ENCODE measurements around the gene DENND11.

The DENND11 gene

DNA sequence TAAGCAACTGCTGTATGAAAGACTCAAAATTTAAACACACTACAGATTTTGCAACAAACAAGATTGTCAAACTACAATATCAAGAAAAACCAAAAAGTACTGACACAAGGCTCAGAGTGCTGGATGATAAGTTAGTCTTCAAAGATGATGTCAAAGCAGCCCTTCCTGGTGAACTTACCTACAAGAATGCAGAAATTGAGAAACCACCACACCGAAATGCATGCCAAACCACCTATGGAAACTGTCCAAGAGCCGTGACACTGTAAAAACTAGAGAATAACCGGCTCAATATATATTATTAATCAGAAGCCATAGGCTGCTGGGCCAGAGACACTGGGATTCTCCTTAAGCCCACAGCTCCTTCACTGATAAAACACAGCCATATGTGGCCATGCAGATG is 25.3 kb downstream of the DENND11 start:
- DNase-seq, result no peak

DNA sequence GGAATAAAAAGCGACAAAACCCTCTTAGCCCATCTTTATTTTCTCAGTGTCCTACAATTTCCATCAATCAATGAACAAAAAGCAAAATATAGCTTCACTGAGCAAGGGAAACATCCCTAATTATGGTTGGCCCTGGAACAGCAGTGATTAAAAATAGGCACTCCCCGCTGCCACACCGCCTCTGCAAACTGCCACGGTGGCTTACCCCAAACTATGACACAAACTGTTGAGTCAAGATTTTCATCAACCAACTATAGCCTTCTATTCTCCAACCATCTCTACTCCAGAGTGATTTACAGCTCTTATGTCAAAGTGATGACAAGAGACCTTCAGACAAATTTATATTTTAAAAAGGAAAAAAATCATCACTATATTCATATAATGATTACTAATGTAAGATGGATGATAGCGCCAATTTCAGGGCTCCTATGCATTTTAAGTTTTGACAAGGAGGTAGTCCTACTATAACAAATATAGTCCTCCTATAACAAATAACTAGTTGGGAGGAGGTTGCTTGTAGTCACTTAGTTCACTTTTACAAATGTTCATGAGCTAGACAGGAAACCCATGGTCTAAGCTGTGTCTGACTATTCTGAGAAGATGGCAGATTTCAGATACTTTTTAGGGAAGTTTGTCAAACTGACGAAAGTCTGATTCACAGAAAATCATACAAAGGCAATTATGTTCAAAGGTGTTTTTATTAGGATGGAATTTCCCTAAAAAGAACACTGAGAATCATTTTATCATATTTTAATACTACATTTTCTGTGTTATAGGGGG is 26.3 kb downstream of the DENND11 start:
- no peak for DNase-seq

DNA sequence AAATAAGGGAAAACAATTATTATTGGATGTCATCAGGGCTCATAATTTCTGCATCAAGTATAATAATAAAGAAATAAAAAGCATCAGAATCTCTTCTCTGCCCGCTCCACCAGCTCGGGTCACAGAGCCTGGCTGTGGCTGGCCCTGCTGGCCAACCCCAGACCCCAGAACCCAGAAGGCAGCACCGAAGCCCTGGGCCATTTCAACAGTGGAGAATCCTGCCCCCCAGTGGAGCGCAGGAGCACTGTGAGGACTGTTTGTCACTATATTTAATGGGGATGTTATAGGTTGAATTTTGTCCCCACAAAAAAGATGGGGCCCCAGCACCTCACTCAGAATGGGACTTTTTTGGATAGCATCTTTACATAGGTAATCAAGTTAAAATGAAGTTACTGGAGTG is 27.3 kb downstream of the DENND11 start:
- no peak for DNase-seq

DNA sequence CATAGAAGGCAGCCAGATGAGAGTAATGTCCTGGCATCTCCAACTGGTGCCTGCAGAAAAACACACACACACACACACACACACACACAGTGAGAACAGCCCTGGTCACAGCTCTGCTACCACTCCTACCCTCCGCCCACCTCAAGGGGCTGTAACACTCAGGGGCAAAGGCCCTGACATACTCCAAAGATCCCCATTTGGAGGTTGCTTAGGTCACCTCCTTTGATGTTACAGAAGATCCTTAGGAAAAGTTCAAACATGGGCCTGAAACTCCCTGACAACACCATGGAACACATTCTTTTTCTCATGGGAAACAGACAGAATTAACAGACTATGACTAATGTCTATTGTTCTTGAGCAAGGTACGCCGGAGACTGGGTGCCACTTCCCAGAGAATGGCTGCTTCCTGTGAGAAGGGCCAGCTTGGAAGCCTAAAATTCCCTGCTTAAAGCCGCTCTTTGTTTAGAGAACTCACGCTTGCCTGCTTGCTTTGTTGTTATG is 27.7 kb downstream of the DENND11 start:
- DNase-seq, result no peak

DNA sequence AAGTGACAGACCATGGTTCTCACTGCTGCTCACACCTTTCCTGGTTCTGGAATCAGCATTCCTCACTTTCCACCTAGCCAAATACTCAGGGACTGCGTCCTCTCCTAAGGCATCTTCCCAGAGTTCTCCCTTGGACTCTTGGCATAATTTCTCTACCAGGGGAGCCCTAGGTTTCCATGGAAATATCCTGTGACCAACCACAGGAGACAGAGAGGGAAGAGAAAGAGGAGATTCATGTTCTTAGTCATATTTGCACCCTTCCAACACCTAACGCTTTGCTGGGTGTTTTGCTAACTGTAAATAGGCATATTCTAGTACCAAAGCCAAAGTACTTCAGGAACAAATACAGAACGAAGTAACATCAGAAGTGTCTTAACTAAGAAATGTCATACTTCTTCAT is 28.6 kb downstream of the DENND11 start:
- no peak for DNase-seq

DNA sequence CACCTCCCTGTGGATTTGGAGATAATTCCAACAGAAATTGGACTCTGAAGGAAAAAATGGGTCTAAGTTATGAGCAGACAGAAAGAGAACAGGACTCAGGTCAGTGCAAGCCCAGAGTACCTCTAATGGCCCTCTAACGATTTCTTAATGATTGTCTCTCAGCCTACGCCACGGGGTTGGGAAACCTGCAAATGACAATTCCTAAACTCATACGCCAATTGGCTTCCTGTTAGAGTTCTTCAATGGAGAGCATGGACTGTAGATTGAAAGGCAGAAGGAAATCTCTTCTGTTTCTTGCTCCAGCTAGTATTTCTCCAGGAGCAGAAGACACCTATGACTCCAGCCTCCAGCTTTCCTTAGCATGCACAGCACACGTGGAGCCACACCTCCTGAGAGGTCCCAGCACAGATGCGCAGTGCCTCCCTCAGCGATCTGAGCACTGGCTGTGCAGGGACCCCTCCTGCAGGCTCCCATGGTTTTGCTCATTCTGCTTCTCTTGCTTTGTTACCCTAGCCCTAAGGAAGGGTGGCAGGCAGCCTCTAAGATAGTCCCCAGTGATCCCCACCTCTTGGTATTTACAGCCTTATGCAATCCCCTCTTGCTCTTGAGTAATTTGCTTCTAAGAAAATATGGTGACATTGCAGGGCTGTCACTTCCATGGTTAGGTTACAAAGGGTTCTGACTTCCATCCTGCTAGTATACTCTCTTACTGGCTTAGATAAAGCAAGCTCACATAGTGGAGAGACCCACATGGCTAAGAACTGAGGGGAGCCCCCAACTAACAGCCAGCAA is 30.1 kb downstream of the DENND11 start:
- DNase-seq, result no peak

DNA sequence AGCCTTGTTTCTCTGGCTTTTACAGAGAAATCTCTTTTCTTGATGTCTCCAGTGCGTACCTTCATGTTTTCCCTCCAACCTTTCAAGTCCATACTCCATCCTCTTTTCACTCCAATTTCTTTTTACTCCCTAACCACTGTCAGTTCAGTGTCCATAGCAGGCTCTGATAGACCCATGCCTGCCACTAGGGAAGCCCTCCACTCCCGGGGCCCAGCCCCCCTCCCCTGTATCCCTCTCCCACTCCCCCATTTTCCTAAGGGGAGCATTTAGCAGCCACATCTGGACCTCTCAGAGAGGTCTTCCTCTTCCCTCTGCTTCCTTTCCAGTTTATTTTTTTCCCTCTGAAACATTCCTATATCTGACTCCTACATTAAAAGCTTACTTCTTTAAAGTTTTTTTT is 33.1 kb downstream of the DENND11 start:
- DNase-seq, result no peak

DNA sequence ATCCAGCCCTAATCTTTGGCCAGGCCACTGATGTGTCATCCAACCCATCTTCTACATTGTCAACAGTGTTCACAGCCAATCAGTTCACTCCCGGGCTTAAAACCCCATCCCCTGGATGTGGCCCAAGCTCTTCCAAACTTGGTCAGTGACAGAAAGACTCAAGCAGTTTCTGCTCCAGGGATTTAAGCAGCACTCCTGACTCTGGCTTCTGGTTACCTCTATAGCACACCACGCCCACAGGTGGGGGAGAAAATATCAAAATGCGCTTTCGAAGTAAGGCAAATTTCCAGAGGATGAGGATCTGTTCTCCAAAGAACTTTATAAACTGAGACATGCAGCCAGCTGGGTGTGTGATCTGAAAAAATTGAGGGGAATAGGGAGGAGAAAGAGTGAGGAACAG is 35.9 kb downstream of the DENND11 start:
- DNase-seq, result no peak

DNA sequence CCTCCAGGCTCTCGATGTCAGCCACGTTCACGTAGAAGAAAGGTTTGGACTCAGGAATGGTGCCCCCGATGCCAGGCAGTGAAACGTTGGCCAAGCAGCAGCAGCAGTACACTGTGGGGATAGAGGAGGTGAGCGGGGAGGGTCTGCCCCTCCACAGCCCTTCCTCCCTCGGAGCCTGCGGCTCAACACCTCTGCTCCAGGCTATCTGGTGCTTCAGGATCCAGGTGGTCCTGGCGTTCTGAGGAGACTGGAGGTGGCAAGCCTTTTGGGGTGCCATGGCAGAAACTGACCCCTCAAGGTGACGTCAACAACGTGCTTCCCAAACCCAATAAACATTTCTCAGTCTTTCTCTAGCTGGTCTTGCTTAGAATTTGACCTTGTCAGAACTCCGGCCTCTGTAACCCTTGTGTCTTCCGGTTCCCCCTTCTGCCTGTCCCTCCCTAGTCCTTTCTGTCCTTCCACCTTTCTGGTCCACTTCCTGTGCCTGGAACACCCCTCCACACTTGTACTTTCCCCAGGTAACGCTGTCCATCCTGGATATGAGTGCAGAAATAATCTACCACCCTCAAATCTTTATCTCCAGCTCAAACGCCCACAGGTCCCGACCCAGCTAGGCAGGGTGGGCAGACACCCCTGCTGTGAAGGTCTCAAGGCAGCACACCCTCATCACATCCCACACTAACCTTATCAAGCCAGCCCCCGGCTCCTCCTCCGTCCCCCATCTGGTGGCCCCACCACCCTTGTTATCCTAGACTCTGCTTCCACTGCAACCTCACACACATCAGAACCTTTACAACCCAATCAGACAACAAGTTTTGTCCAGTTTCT is 36.5 kb downstream of the DENND11 start:
- DNase-seq, result no peak

DNA sequence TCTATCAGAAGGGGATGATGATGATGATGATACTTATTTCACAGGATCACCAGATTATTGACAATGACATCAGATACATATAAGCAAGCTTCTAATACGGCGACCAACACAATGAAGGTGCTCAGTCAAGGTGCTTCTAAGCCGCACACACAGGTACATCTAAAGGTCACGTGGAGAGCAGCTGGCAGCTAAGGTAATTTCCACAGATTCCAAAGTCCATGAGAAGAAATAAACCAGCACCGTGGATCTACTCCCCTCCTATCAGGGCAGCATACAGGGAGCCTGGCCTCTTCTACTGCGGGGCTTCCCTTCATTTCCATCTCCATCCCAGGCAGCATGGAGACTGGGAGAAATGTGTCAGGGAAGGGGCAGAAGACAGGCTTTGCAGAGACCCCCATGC is 37.5 kb downstream of the DENND11 start:
- no peak for DNase-seq

DNA sequence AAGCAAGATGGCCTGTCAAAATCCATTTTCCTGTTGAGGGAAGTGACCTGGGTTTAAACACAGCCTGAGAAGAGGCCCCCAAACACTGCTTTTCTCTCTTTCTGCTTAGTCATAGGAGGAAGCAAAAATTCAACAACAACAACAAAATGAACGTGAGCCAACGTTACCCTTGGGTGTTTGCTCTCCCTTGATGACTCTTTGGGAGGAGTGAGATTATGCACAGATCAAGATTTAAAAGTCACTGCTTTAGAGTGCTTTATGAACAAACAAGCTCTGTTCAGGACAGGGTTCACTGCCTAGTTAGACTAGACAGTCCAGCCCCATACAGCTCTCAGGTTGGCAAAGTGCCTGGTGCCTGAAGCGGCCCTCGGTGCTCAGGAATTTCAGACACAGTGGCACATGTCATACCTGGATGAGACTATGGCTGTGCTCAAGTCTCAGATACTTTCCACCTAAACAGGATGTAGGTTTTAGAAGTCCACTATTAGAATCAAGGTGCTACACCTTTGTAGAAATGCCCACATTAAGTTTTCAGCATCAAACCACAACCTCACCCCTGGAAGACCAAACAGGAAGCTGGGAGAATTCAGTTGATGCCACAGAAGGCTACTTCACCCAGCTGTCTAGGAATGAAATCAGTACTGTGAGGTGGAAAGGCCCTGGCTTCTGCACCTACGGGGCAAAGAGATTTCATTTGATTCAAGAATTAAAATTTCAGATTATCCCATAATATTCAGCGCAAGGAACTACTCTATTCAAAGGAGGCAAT is 38.7 kb downstream of the DENND11 start:
- no peak for DNase-seq

DNA sequence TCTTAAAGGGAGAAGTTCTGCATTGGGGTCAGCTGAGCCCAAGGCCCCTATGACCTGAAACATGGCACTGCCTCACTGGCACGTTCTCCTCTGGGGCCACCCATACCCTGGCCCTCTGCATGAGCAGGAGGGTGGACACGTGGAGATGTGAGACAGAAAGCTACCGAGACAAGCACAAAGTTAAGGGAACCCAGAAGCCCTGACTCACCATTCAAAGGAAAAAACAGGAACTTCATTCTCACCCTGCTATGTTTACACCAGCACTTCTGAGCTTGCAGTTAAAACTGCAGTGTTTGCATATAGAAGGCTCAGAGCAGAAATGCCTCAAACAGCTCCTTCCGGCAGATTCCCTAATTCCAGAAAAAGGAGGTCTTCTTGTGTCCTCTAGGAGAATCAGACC is 41.7 kb downstream of the DENND11 start:
- no peak for DNase-seq

DNA sequence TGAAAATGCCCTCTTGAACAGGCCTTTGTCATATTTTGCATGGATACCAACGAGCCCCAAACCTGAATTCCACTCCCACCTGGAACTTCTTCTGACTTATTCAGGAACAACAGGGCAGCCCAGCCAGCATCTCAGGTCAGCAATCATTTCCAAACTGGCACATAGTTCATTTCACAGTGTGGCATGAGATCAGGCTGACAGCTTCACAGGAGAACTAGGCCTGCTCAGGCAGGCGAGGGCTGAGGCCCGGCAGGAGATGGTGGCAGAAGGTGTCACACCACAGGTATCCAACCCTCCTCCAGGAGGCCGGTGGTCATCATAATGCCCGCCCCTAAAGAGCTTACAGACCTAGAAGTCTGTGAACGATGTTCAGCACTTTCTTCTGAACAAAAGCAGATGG is 42.5 kb downstream of the DENND11 start:
- no peak for DNase-seq

DNA sequence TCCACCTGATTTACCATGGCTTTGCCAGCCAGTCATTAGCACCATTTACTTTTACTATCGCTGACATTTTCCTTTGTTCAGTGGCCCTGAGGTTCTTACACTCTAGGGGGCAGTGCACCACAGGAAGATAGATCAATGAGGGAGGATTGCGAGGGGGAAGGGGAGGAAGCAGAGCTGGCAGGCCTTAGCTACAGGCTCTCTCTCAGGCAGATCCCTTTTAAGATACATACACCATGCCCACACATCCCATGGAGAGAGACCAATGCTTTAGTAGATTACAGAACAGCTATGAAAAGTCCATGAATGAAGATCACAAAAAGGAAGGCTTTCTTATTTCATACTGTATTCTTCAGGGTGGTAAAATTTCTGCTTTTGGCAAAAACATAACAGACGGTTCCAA is 47.4 kb downstream of the DENND11 start:
- DNase-seq, result peak; percentile 24

DNA sequence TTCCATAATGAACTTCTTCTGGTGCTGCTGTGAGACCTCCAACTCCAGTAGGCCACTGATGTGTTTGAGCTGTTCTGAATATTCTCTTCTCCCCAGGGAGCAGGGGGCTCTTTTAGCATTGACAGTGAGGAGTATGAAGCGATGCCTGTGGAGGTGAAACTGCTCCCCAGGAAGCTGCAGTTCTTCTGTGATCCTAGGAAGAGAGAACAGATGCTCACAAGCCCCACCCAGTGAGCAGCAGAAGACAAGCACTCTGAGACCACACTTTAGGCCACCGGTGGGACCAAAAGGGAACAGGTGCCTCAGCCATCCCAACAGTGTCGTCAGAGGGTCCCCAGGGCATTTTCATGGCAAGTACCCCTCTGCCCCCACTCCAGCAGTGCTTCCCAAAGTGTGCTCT is 49.3 kb downstream of the DENND11 start:
- DNase-seq, result no peak

All from stimulated activated naive CD4-positive, alpha-beta T cell treated with Interleukin-2 at 50 U/mL for 16 hours (primary cell).